Fibroblast of villous mesenchyme (primary cell): ENCODE measurements around the gene TAB2. TPM values are rescaled to one million over a fixed set of nuclear protein-coding genes. Genes with fewer than 3 reads are reported as not detected.

Experiments
- DNase-seq: peaks from one replicate; pipeline ENCODE4 v3.0.0-alpha.2; 2010; ENCODE audit warnings: low read depth
- H3K4me3 ChIP-seq: 2 replicates; pipeline ENCODE4 v1.5.1; 2011; ENCODE audit warnings: low read depth, mild to moderate bottlenecking, low read length
- total RNA-seq: library from RNA; depleted of rRNA; stranded (reverse); fragments of >200 nt; gene quantifications from 2 replicates; pipeline ENCODE4 v1.2.3, GENCODE V29; 2012
- TF ChIP-seq, protein P1 (sequence below): IDR thresholded peaks from 2 replicates; pipeline ENCODE4 v1.5.1; 2012; ENCODE audit warnings: low read depth, mild to moderate bottlenecking, low read length; ENCODE audit not compliant: insufficient read depth

TAB2 gene
- total RNA-seq, 1 donor, result 36.3 TPM

DNA sequence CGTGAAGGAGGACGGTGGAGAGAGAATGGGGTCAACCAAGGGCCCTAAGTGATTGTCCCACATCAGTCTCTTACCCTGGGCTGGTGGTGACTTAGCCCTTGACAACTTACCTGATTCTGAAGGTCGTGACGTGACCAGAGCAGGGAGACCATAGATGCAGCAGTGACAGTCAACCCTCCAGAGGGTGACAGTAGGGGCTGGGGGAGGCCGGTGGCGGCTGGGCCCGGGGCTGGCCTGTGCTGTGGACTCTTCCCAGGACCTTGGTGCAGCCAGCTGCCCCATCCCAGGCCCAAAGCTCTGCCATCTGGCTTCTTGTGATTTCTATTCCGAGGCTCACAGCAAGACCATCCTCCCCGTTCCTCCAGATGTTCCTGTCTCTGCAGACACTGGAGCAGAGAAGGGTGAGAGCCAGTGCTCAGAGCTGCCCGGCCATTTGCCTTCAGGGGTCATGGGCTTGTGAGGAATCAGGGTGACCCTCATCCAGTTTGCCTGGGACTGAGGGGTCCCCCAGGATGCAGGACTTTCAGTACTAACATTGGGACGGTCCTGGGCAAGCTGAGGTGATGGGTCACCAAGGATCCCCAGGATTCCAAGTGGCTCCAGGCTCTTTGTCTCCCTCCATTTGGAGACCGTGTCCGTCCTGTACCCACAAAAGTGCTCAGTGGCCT lies 118.5 kb downstream of the TAB2 start:
- TF ChIP-seq, protein P1, sequence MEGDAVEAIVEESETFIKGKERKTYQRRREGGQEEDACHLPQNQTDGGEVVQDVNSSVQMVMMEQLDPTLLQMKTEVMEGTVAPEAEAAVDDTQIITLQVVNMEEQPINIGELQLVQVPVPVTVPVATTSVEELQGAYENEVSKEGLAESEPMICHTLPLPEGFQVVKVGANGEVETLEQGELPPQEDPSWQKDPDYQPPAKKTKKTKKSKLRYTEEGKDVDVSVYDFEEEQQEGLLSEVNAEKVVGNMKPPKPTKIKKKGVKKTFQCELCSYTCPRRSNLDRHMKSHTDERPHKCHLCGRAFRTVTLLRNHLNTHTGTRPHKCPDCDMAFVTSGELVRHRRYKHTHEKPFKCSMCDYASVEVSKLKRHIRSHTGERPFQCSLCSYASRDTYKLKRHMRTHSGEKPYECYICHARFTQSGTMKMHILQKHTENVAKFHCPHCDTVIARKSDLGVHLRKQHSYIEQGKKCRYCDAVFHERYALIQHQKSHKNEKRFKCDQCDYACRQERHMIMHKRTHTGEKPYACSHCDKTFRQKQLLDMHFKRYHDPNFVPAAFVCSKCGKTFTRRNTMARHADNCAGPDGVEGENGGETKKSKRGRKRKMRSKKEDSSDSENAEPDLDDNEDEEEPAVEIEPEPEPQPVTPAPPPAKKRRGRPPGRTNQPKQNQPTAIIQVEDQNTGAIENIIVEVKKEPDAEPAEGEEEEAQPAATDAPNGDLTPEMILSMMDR, result no peak
- no peak for DNase-seq

DNA sequence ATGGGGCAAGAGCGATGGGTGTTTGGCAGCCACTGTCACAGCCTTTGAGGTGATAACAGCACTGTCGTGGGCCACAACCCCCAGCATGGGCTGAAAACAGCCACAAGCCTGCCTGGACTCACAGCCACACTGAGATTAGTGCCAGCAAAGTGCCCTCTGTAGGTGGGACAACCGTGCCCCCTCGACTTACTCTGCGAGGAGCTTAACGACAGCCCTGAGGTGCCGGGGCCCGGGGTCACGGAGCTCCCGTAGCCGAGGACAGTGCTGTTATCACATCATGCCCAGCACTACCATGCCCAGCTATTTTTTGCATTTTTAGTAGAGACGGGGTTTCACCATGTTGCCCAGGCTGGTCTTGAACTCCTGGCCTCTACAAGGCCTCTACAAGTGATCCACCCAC lies 119.1 kb downstream of the TAB2 start:
- H3K4me3 ChIP-seq, result no peak overlapping the region
- TF ChIP-seq, protein P1, result no peak
- DNase-seq, result no peak

More for the DNA sequence above, 118.5 kb downstream of the TAB2 start:
- H3K4me3 ChIP-seq, result no peak overlapping the region

DNA sequence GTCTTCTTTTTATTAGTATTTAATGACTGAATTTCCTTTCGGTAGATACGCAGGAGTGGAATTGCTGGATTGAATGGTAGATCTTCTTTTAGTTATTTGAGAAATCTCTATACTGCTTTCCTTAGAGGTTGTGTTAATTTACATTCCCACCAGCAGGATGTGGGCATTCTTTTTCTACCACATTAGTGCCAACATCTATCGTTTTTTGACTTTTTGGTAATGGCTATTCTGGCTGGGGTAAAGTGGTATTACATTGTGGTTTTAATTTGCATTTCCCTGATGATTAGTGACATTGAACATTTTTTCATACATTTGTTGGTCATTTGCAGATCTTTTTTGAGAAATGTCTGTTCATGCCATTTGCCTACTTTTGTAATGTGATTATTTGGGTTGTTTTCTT lies 119.7 kb downstream of the TAB2 start:
- no peak overlapping the region for H3K4me3 ChIP-seq
- TF ChIP-seq, protein P1, result no peak
- DNase-seq, result no peak

DNA sequence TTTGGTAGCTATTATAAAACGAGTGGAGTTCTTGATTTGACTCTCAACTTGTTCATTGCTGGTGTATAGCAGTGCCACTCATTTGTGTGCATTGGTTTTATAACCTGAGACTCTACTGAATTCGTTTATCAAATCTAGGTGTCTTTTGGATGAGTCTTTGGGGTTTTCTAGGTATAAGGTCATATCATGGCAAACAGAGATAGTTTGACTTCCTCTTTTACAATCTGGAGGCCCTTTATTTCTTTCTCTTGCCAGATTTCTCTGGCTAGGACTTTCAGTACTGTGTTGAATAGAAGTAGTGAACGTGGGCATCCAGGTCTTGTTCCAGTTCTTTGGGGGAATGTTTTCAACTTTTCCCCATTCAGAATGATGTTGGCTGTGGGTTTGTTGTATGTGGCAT lies 121.3 kb downstream of the TAB2 start:
- no peak overlapping the region for H3K4me3 ChIP-seq
- TF ChIP-seq, protein P1, result no peak
- no peak for DNase-seq

DNA sequence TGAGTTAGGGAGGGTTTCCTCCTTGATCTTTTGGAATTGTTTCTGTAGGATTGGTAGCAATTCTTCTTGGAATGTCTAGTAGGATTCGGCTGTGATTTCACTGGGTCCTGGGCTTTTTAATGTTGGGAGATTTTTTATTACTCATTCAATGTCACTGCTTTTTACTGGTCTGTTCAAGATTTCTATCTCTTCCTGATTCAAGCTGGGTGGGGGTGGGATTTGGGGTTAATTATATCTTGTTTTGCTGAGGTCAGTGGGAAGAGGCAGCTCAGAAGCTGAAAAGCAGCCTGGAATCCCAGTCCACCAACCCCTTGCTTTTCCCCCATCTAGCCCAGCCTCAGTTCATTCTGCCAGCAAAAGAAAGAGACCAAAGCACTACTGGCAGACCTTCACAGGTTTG lies 122.1 kb downstream of the TAB2 start:
- TF ChIP-seq, protein P1, result no peak
- DNase-seq, result peak; percentile 13

DNA sequence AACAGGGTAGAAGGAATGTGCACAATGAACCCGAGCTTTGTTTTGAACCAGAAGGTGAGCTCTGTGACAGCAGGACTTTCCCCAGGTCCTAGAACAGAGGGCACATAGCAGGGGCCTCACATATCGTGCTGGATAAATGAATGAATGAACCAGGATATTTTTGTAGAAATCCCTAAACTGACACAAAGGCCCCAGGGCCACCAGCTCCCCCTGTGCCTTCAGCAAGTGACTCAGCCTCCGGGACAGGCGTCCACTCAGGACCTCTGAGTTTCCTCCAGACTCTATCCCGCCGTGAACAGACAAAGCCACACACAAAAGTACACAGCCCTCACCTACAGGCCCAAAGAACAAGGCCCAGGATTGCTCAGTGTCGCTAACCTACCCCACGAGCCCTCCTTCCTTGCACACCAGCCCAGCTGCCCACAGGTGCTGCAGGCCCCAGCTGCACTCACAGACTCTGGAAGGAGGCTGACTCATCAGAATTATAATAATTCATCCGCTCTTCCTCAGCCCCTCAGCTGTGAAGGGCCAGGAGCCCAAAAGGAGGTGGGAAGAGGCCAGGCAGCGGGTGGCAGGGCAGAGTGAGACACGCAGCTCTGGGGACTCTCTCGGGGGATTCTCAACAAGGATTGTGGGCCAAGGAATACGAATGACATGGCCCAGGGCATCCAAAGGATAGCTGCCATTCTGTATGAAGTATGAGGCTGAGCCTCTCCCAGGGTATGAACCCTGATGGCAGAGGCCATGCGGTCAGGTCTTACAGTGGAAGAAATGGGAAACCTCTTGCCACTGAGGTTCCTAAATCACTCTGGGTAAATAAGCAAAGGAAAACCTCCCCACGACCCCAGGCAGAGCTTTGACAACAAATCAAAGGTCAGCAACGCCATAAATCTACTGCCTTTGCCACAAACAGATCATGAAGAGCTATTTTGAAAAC lies 123.5 kb downstream of the TAB2 start:
- TF ChIP-seq, protein P1, result no peak
- DNase-seq, result peak; percentile 8
- no peak overlapping the region for H3K4me3 ChIP-seq

More for the DNA sequence above, 122.1 kb downstream of the TAB2 start:
- H3K4me3 ChIP-seq, result no peak overlapping the region
